ENCODE measurements around the gene TSSK6.

DNA sequence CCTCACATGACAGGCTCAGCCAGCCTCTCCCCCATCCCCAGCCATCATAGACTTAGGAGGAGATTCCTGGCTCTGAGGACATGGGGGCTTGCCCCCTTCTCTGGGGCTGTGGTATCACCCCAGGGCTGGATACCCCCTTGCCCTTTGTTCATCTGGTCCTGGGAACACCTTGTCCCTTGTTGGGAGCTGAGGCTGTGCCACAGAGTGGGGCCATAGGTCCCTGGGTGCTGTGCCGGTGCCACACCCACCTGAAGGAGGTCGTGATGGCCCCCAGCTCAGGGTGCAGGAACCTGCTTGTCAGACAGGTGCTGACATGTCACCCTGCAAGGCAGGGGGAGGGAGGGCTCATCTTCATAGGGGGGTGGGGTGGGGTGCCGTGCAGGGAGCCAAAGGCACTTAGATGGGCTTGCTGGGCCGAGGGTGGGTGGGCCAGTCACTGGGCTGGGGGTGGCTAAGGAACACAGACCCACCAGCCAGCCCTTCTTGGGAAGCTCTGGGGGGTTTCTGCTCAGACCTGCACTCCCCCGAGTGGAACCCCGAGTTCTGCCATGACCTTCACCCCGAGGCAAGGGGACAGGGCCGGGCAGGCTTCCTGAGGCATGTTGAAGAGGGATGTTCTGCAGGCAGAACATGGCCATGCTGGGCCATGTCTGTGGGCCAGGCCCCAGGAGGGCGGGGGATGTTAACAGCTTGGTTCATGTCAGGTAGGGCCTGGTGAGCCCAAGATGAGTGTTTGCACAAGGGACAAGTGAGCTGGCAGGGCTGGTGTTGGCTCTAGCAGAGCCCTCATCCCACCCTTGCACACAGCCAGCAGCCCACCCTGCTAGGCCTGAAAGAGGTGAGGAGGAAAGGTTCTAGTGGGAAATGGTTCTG lies 28.0 kb downstream of the TSSK6 start:
- TF ChIP-seq, protein P1, sequence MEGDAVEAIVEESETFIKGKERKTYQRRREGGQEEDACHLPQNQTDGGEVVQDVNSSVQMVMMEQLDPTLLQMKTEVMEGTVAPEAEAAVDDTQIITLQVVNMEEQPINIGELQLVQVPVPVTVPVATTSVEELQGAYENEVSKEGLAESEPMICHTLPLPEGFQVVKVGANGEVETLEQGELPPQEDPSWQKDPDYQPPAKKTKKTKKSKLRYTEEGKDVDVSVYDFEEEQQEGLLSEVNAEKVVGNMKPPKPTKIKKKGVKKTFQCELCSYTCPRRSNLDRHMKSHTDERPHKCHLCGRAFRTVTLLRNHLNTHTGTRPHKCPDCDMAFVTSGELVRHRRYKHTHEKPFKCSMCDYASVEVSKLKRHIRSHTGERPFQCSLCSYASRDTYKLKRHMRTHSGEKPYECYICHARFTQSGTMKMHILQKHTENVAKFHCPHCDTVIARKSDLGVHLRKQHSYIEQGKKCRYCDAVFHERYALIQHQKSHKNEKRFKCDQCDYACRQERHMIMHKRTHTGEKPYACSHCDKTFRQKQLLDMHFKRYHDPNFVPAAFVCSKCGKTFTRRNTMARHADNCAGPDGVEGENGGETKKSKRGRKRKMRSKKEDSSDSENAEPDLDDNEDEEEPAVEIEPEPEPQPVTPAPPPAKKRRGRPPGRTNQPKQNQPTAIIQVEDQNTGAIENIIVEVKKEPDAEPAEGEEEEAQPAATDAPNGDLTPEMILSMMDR (conservative IDR thresholded peaks at IDR 0.05 in 1 of 2, IDR thresholded peaks at IDR 0.05 in 1 of 2; ENCODE audit: extremely low read depth in 1 of 2, insufficient read depth in 1 of 2, low read depth in 1 of 2, low read length in 2 of 2) = no peak
- TF ChIP-seq EZH2 (IDR thresholded peaks at IDR 0.05; ENCODE audit: borderline replicate concordance, low read length) = no peak
